Ishikawa (cell line): ENCODE data around the gene TINAGL1.

Experiments used
- CEBPB ChIP-seq: IDR thresholded peaks from 2 replicates; pipeline ENCODE4 v1.6.1; 2012
- CREB1 ChIP-seq: IDR thresholded peaks from 2 replicates; pipeline ENCODE4 v1.6.1; 2012; ENCODE audit warnings: low read depth
- EP300 ChIP-seq: IDR thresholded peaks from 2 replicates; pipeline ENCODE4 v1.6.1; 2012; ENCODE audit warnings: borderline replicate concordance
- FOXM1 ChIP-seq: IDR thresholded peaks from 2 replicates; pipeline ENCODE4 v1.6.1; 2012; ENCODE audit warnings: low read depth, borderline replicate concordance
- MAX ChIP-seq: IDR thresholded peaks from 2 replicates; pipeline ENCODE4 v1.6.1; 2012
- RAD21 ChIP-seq: IDR thresholded peaks from 2 replicates; pipeline ENCODE4 v1.6.1; 2012; ENCODE audit warnings: low read depth
- REST ChIP-seq: IDR thresholded peaks from 2 replicates; pipeline ENCODE4 v1.6.1; 2012; ENCODE audit warnings: low read depth, mild to moderate bottlenecking
- TAF1 ChIP-seq: IDR thresholded peaks from 2 replicates; pipeline ENCODE4 v1.6.1; 2012; ENCODE audit warnings: low read depth, mild to moderate bottlenecking
- TCF12 ChIP-seq: IDR thresholded peaks from 2 replicates; pipeline ENCODE4 v1.6.1; 2012; ENCODE audit warnings: low read depth
- TEAD4 ChIP-seq: IDR thresholded peaks from 2 replicates; pipeline ENCODE4 v1.6.1; 2012
- YY1 ChIP-seq: IDR thresholded peaks from 2 replicates; pipeline ENCODE4 v1.6.1; 2012; ENCODE audit warnings: low read depth

DNA sequence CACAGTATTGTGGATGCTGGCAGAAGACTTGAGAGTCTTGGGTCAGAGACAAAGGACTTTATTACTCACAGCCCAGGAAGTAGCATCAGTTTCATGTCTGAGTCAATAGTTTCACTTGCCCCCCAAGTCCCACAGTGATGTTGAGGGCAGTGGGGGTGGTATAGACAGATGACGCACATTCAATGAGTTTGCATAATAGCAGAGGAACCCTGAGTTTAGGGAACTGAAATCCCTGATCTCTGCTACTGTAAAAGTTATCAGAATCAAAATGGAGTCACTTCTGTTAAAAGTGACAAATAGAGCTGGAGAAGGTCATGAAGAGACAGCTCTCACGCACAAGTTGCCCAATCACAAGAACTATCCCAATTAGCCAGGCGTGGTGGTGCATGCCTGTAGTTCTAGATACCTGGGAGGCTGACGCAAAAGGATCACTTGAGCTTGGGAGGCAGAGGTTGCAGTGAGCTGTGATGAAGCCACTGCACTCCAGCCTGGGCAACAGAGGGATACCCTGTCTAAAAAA is 29.7 kb downstream of the TINAGL1 start:
- TF ChIP-seq RAD21 (no peak), CREB1 (no peak), FOXM1 (no peak), EP300 (no peak), CEBPB (no peak), YY1 (no peak), REST (no peak), TCF12 (no peak), MAX (no peak), TAF1 (no peak), TEAD4 (no peak)
